Measurements from ENCODE around the gene NES.

The NES gene

DNA sequence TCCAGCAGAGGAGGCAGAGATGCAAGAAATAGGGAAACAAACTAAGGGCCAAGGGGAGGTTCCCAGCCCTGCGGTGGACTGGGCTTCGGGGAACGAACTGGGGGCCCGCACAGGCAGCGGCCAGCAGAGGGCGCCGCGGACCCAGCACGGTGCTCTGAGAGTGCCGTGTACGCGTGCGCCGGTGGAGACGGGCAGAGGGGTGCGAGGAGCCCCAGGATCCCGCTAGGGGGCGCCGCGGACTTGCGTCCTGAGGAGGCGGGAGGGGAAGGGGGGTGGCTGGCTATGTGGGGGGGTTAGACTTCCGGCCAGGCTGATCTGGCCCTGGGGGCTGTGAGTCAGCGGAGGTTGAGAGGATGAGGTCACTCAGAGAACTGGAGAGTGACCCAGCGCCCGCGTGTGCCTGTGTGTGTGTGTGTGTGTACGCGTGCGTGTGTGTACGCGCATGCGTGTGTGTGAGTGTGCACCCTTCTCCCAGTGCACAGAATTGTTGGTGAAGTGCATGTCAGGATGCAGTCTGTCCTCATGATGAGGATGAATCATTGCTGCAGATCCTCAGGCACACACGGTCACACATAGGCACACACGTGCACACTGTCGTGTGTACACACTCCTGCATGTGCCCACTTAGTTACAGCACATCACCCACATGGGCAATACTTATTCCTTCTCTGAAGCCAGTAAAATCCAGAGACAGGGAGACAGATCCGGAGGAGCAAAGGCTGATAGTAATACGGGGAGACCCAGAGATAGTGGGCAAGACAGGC, 17.0 kb downstream of the NES start:
- DNase-seq, result peak; percentile 99

DNA sequence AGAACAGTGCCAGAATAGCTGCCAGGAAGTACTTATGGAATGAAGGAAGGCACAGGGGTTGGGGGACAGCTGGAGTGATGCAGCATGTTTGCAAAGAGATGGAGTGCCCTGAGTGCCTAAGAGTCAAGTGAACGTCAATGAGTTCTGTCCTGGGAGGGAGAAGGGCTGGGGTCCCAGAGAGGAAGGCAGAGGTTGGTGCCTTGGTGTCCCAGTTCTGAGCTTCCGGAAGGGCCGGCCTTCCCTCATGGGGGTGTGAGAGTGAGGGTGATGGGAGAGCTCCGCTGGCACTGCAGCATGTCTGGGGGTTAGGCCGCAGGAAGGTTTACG, 17.6 kb downstream of the NES start:
- no peak for DNase-seq

DNA sequence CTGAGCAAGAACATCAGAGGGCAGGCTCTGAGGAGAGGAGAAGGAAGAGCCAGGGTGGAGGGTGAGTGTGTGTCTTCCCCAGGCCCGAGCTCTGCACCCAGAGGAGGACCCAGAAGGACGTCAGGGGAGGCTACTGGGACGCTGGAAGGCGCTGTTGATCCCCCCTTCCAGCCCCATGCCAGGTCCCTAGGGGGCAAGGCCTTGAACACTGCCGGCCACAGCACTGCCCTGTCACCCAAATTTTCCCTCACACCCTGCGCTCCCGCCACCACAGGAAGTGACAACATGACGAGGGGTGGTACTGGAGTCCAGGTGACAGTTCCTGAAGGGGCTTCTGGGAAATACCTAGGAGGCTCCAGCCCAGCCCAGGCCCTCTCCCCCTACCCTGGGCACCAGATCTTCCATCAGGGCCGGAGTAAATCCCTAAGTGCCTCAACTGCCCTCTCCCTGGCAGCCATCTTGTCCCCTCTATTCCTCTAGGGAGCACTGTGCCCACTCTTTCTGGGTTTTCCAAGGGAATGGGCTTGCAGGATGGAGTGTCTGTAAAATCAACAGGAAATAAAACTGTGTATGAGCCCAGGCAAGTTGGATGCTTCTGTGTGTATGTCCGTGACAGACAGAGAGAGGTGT, 18.1 kb downstream of the NES start:
- DNase-seq, result no peak

DNA sequence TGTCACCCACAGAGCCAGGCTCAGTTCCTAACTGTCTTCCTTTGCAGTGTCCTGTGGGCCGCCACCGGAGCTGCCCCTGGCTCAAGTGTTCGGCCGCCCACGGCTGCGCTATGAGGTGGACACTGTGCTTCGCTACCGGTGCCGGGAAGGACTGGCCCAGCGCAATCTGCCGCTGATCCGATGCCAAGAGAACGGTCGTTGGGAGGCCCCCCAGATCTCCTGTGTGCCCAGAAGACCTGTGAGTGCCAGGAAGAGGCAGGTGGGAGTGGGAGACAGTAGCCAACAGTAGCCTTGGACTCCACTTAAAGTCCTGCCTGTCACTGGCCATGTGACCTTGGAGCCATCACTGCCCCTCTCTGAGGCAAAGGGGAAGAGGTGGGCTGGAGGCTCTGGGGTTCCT, 18.7 kb downstream of the NES start:
- DNase-seq, result no peak

DNA sequence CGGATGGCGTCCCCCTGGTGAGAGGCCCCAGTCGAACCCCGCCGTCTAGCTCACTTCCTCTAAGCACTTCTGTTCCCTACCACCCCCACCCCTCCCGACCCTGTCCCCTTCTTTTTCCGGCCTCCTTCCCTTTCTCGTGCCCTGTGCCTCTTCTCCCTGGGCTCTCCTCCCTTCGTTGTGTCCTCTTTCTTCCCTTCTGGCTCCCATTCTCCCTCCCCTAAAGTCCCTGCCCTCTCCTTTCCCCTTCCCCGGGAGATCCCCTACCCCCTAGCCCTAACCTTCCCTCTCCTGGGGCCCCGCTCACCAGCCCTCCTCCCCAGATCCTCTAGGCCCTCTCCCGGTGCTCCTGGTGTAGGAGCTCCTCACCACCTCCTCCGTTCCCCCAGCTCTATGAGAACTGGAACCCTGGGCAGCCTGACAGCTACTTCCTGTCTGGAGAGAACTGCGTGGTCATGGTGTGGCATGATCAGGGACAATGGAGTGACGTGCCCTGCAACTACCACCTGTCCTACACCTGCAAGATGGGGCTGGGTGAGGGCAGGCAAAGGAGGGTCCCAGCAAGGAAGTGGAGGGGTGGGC, 19.4 kb downstream of the NES start:
- no peak for DNase-seq

GRCh38 chr1:156656806-156657740, 20.1 kb downstream of the NES start:
- peak; percentile 92 for DNase-seq

GRCh38 chr1:156655904-156656516, 21.2 kb downstream of the NES start:
- no peak for DNase-seq

DNA sequence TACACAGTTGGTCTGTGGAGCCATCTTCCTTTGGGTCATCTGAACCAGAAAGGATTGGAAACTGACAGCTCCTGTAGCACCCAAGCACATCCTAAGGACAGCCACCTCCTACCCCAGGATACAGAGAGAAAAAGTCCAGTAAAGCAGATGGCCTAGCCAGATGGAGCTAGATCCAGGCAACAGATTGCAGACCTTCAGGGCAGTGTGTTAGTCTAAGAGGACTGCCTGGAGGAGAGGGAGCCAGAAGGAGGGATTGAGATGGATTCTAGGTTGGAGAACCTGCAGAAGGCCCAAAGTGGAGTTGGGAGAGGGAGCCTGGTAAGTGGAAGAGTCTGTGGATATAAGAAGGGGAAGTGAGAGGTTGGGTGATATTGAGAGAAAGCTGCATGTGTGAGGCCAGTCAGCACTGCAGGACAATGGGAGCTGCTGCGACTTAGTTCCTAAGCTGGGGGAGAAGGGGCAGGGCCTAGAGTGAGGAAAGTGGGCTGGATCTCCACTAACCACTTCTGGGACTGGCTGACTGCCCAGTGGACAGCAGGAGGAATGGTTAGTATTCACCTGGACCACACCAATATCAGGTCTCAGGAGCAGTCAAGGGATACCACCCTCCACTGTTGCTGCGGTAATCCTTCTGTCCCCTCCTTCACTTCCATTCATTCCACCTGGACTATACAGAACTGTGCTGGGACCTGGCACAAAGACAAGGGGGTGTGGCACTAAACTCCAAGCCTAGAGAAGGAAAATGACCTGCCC, 21.9 kb downstream of the NES start:
- DNase-seq, result no peak

DNA sequence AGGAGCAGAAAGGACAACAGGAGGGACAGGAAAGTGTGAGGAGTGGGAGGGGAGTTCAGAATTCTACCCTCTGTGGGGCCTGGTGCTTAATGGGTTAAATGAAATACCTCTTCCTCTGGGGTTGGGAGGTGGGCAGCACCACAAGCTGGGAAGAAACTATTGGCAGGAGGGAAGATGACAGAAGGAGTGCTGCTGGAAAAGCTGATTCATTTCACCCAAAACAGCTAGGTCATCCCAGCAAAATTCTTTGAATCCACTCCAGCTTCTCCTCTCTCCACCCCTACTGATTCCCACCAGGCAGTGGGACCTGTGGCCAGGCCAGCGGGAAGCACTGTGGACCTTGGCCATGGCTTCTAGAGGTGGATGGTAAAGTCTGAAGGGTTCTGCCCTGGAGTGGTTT, 22.5 kb downstream of the NES start:
- no peak for DNase-seq

- no peak for DNase-seq
Measured at GRCh38 chr1:156652992-156653355, 24.2 kb downstream of the NES start.

DNA sequence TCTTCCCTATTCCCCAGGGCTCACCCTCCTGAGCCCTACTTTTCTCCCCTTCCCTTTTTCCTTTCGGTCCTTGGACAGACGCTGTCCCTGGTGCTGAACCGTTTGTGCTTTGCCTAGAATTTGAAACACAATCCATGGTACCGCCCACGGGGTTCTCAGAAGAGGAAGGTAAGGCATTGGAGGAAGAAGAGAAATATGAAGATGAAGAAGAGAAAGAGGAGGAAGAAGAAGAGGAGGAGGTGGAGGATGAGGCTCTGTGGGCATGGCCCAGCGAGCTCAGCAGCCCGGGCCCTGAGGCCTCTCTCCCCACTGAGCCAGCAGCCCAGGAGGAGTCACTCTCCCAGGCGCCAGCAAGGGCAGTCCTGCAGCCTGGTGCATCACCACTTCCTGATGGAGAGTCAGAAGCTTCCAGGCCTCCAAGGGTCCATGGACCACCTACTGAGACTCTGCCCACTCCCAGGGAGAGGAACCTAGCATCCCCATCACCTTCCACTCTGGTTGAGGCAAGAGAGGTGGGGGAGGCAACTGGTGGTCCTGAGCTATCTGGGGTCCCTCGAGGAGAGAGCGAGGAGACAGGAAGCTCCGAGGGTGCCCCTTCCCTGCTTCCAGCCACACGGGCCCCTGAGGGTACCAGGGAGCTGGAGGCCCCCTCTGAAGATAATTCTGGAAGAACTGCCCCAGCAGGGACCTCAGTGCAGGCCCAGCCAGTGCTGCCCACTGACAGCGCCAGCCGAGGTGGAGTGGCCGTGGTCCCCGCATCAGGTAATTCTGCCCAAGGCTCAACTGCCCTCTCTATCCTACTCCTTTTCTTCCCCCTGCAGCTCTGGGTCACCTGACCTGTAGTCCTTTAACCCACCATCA, 24.8 kb downstream of the NES start:
- DNase-seq, result no peak

- DNase-seq, result no peak
Measured at GRCh38 chr1:156648951-156649350, 28.3 kb downstream of the NES start.

GRCh38 chr1:156648496-156648895, 28.7 kb downstream of the NES start:
- DNase-seq, result no peak

- DNase-seq, result no peak
Measured at GRCh38 chr1:156647351-156647750, 29.9 kb downstream of the NES start.

DNA sequence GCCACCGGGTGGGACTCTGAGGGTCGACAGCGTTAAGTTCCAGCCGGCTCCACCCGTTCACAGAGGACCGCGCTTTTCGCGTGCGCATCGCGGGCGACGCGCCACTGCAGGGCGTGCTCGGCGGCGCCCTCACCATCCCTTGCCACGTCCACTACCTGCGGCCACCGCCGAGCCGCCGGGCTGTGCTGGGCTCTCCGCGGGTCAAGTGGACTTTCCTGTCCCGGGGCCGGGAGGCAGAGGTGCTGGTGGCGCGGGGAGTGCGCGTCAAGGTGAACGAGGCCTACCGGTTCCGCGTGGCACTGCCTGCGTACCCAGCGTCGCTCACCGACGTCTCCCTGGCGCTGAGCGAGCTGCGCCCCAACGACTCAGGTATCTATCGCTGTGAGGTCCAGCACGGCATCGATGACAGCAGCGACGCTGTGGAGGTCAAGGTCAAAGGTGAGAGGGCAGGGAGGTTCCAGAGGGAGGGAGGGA, 30.4 kb downstream of the NES start:
- DNase-seq, result no peak

DNA sequence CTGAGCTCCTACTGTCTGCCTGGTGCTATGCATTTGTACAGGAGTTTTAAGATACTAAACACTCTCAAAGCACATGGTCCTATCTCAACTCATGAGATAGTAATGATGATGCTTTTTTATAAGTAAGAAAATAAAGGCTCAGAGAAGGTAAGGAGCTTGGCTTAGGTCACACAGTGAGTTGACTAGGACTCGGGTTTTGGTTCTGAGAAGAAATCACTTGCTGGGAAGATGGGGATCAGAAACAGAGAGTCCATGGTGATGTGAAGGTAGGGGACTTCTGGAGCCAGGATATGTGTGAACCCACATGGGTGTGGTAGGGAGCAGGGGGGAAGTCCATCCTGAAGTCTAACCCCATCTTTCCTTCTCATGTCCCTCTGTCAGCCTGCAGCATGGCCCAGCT, 31.5 kb downstream of the NES start:
- no peak for DNase-seq

- DNase-seq, result no peak
Measured at GRCh38 chr1:156645056-156645455, 32.2 kb downstream of the NES start.

DNA sequence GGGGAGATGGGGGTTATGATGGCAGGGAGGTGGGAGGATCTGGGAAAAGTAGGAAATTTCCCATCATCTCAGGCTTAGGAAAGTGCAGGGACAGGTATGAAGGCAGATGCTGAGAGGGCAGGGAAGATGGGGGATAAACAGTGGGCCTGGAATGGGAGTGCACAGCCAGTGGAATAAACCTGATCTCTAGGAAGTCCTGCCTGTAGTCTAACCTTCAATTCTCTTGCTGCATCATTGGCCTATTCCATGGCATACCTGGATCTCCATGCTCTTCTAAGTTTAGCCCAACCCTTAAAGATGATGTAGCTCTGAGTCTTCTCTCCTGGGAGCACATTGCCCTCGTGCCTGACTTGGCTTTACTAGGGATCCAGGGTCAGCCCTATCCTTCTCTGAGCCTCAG, 32.6 kb downstream of the NES start:
- DNase-seq, result no peak

GRCh38 chr1:156644146-156644545, 33.1 kb downstream of the NES start:
- DNase-seq, result no peak

GRCh38 chr1:156643778-156644092, 33.5 kb downstream of the NES start:
- DNase-seq, result no peak

- no peak for DNase-seq
Measured at GRCh38 chr1:156643049-156643777, 34.0 kb downstream of the NES start.

Data from activated CD8-positive, alpha-beta memory T cell treated with anti-CD3 and anti-CD28 coated beads, Interleukin-2, amount 50 U/mL, for 48 hours (primary cell).